ENCODE measurements around the gene ARL17B. TPM values are rescaled to one million over a fixed set of nuclear protein-coding genes. Genes with fewer than 3 reads are reported as not detected.
"Not testable (repeated sequence)": the region's sequence is repeated elsewhere in the genome, so short reads cannot be mapped to it uniquely, and the experiment has no call there.

Gene ARL17B
- total RNA-seq, 1 donor from 2014 or later = 15.3 TPM

- no peak for TF ChIP-seq CTCF (IDR thresholded peaks at IDR 0.05; ENCODE audit: partially characterized antibody, unreplicated experiment)
- H3K27me3 Mint-ChIP-seq (ENCODE audit: unreplicated experiment) = peaks cover 38% of the 10 kb centered on the region
- no peak for DNase-seq
- H3K27ac Mint-ChIP-seq (ENCODE audit: unreplicated experiment) = no peak overlapping the region
- peaks cover 4% of the 10 kb centered on the region for H3K4me1 Mint-ChIP-seq (ENCODE audit: low read depth, unreplicated experiment)
- H3K9me3 Mint-ChIP-seq (ENCODE audit: unreplicated experiment) = peaks cover 17% of the 10 kb centered on the region
- H3K4me3 Mint-ChIP-seq (ENCODE audit: unreplicated experiment) = no peak overlapping the region
- no peaks in the 10 kb centered on the region for H3K36me3 Mint-ChIP-seq (ENCODE audit: unreplicated experiment)
Measured at GRCh38 chr17:46262271-46262670, 99.3 kb downstream of the ARL17B start.

- DNase-seq = peak; percentile 76
- peaks cover 25% of the 10 kb centered on the region for H3K27me3 Mint-ChIP-seq (ENCODE audit: unreplicated experiment)
- H3K4me1 Mint-ChIP-seq (ENCODE audit: low read depth, unreplicated experiment); H3K36me3 Mint-ChIP-seq (ENCODE audit: unreplicated experiment); H3K27ac Mint-ChIP-seq (ENCODE audit: unreplicated experiment): not testable (repeated sequence)
- peaks cover 13% of the 10 kb centered on the region for H3K9me3 Mint-ChIP-seq (ENCODE audit: unreplicated experiment)
- peak overlapping the region; percentile 84 for H3K4me3 Mint-ChIP-seq (ENCODE audit: unreplicated experiment)
Measured at GRCh38 chr17:46259845-46260661, 101.5 kb downstream of the ARL17B start.

GRCh38 chr17:46256369-46256768, 105.2 kb downstream of the ARL17B start:
- H3K4me1 Mint-ChIP-seq (ENCODE audit: low read depth, unreplicated experiment); DNase-seq; H3K9me3 Mint-ChIP-seq (ENCODE audit: unreplicated experiment); H3K27ac Mint-ChIP-seq (ENCODE audit: unreplicated experiment); H3K36me3 Mint-ChIP-seq (ENCODE audit: unreplicated experiment); H3K4me3 Mint-ChIP-seq (ENCODE audit: unreplicated experiment): not testable (repeated sequence)
- H3K27me3 Mint-ChIP-seq (ENCODE audit: unreplicated experiment) = peaks cover 10% of the 10 kb centered on the region

- not testable (repeated sequence) for H3K27ac Mint-ChIP-seq (ENCODE audit: unreplicated experiment); H3K9me3 Mint-ChIP-seq (ENCODE audit: unreplicated experiment); DNase-seq; H3K4me1 Mint-ChIP-seq (ENCODE audit: low read depth, unreplicated experiment); H3K4me3 Mint-ChIP-seq (ENCODE audit: unreplicated experiment); H3K36me3 Mint-ChIP-seq (ENCODE audit: unreplicated experiment); H3K27me3 Mint-ChIP-seq (ENCODE audit: unreplicated experiment)
Measured at GRCh38 chr17:46254215-46254614, 107.4 kb downstream of the ARL17B start.

GRCh38 chr17:46253722-46254121, 107.8 kb downstream of the ARL17B start:
- peak; percentile 94 for DNase-seq
- H3K9me3 Mint-ChIP-seq (ENCODE audit: unreplicated experiment) = not testable (repeated sequence)

GRCh38 chr17:46252804-46253203, 108.8 kb downstream of the ARL17B start:
- DNase-seq; H3K27me3 Mint-ChIP-seq (ENCODE audit: unreplicated experiment); H3K27ac Mint-ChIP-seq (ENCODE audit: unreplicated experiment); H3K4me1 Mint-ChIP-seq (ENCODE audit: low read depth, unreplicated experiment); H3K4me3 Mint-ChIP-seq (ENCODE audit: unreplicated experiment); H3K36me3 Mint-ChIP-seq (ENCODE audit: unreplicated experiment); H3K9me3 Mint-ChIP-seq (ENCODE audit: unreplicated experiment): not testable (repeated sequence)

More at GRCh38 chr17:46253722-46254121, 107.8 kb downstream of the ARL17B start:
- not testable (repeated sequence) for H3K36me3 Mint-ChIP-seq (ENCODE audit: unreplicated experiment); H3K27me3 Mint-ChIP-seq (ENCODE audit: unreplicated experiment); H3K4me3 Mint-ChIP-seq (ENCODE audit: unreplicated experiment); H3K27ac Mint-ChIP-seq (ENCODE audit: unreplicated experiment); H3K4me1 Mint-ChIP-seq (ENCODE audit: low read depth, unreplicated experiment)
- peak; percentile 61 for TF ChIP-seq CTCF (IDR thresholded peaks at IDR 0.05; ENCODE audit: partially characterized antibody, unreplicated experiment)

- not testable (repeated sequence) for H3K9me3 Mint-ChIP-seq (ENCODE audit: unreplicated experiment); DNase-seq; H3K27me3 Mint-ChIP-seq (ENCODE audit: unreplicated experiment); H3K4me1 Mint-ChIP-seq (ENCODE audit: low read depth, unreplicated experiment); H3K27ac Mint-ChIP-seq (ENCODE audit: unreplicated experiment); H3K36me3 Mint-ChIP-seq (ENCODE audit: unreplicated experiment); H3K4me3 Mint-ChIP-seq (ENCODE audit: unreplicated experiment)
Measured at GRCh38 chr17:46249153-46249552, 112.4 kb downstream of the ARL17B start.

- H3K4me1 Mint-ChIP-seq (ENCODE audit: low read depth, unreplicated experiment); H3K27ac Mint-ChIP-seq (ENCODE audit: unreplicated experiment); H3K9me3 Mint-ChIP-seq (ENCODE audit: unreplicated experiment); H3K4me3 Mint-ChIP-seq (ENCODE audit: unreplicated experiment); H3K27me3 Mint-ChIP-seq (ENCODE audit: unreplicated experiment); H3K36me3 Mint-ChIP-seq (ENCODE audit: unreplicated experiment); DNase-seq: not testable (repeated sequence)
Measured at GRCh38 chr17:46244949-46245768, 116.4 kb downstream of the ARL17B start.

GRCh38 chr17:46244339-46244913, 117.1 kb downstream of the ARL17B start:
- DNase-seq; H3K4me1 Mint-ChIP-seq (ENCODE audit: low read depth, unreplicated experiment); H3K4me3 Mint-ChIP-seq (ENCODE audit: unreplicated experiment); H3K27me3 Mint-ChIP-seq (ENCODE audit: unreplicated experiment); H3K27ac Mint-ChIP-seq (ENCODE audit: unreplicated experiment); H3K36me3 Mint-ChIP-seq (ENCODE audit: unreplicated experiment); H3K9me3 Mint-ChIP-seq (ENCODE audit: unreplicated experiment): not testable (repeated sequence)

- H3K27me3 Mint-ChIP-seq (ENCODE audit: unreplicated experiment); H3K9me3 Mint-ChIP-seq (ENCODE audit: unreplicated experiment); H3K4me1 Mint-ChIP-seq (ENCODE audit: low read depth, unreplicated experiment); H3K27ac Mint-ChIP-seq (ENCODE audit: unreplicated experiment); H3K4me3 Mint-ChIP-seq (ENCODE audit: unreplicated experiment); DNase-seq; H3K36me3 Mint-ChIP-seq (ENCODE audit: unreplicated experiment): not testable (repeated sequence)
Measured at GRCh38 chr17:46243928-46244327, 117.6 kb downstream of the ARL17B start.
